ENCODE results near the gene ROCK2.
"Not testable (repeated sequence)": the region's sequence is repeated elsewhere in the genome, so short reads cannot be mapped to it uniquely, and the experiment has no call there.

GRCh38 chr2:11165046-11165445 is 179.4 kb downstream of the ROCK2 start:
- not testable (repeated sequence) for TF ChIP-seq POLR2AphosphoS5 (IDR thresholded peaks at IDR 0.05; ENCODE audit: low read depth, low read length); CHD2 (IDR thresholded peaks at IDR 0.05; ENCODE audit: low read length, partially characterized antibody); CTCF (IDR thresholded peaks at IDR 0.05); RFX5 (IDR thresholded peaks at IDR 0.05; ENCODE audit: low read length); GABPA (IDR thresholded peaks at IDR 0.05; ENCODE audit: low read depth); EP300 (IDR thresholded peaks at IDR 0.05; ENCODE audit: borderline replicate concordance in 1 of 2, low read depth in 1 of 2, low read length in 1 of 2)

Measured in SK-N-SH (cell line).